Skeletal muscle satellite cell (primary cell): ENCODE measurements around the gene TMEM242.

ENCODE experiments used
- H3K27me3 ChIP-seq: 2 replicates; pipeline ENCODE4 v1.7.0; 2013; ENCODE audit warnings: low read length; ENCODE audit not compliant: control insufficient read depth, insufficient read depth
- H3K36me3 ChIP-seq: 2 replicates; pipeline ENCODE4 v1.7.0; 2013; ENCODE audit warnings: mild to moderate bottlenecking, control low read depth, low read length; ENCODE audit not compliant: insufficient read depth
- H3K4me1 ChIP-seq: 2 replicates; pipeline ENCODE4 v1.7.0; 2013; ENCODE audit warnings: low read length; ENCODE audit not compliant: control insufficient read depth, insufficient read depth
- H3K4me2 ChIP-seq: 2 replicates; pipeline ENCODE4 v1.7.0; 2013; ENCODE audit warnings: mild to moderate bottlenecking, low read length
- H3K4me3 ChIP-seq: 2 replicates; pipeline ENCODE4 v1.7.0; 2013; ENCODE audit warnings: low read length
- H3K9ac ChIP-seq: 2 replicates; pipeline ENCODE4 v1.7.0; 2013; ENCODE audit warnings: mild to moderate bottlenecking, low read depth, low read length, moderate library complexity
- H3K9me3 ChIP-seq: replicated peaks from 2 replicates; pipeline ENCODE4 v1.7.0; 2013; ENCODE audit warnings: mild to moderate bottlenecking, control low read depth, low read length

TMEM242 gene

GRCh38 chr6:157267654-157268053 lies 55.7 kb downstream of the TMEM242 start:
- H3K4me2 ChIP-seq = no peak overlapping the region
- H3K9ac ChIP-seq = no peak overlapping the region
- peaks cover 11% of the 10 kb centered on the region for H3K4me1 ChIP-seq
- H3K4me3 ChIP-seq = no peak overlapping the region
- no peaks in the 10 kb centered on the region for H3K36me3 ChIP-seq
- H3K27me3 ChIP-seq = no peaks in the 10 kb centered on the region
- H3K9me3 ChIP-seq = no peaks in the 10 kb centered on the region

- no peak overlapping the region for H3K4me3 ChIP-seq
- no peaks in the 10 kb centered on the region for H3K27me3 ChIP-seq
- H3K4me1 ChIP-seq = peaks cover 11% of the 10 kb centered on the region
- H3K9me3 ChIP-seq = no peaks in the 10 kb centered on the region
- no peak overlapping the region for H3K4me2 ChIP-seq
- H3K9ac ChIP-seq = no peak overlapping the region
- H3K36me3 ChIP-seq = no peaks in the 10 kb centered on the region
Measured at GRCh38 chr6:157267109-157267611, 56.2 kb downstream of the TMEM242 start.

- no peaks in the 10 kb centered on the region for H3K27me3 ChIP-seq
- no peak overlapping the region for H3K4me3 ChIP-seq
- no peak overlapping the region for H3K9ac ChIP-seq
- H3K9me3 ChIP-seq = no peaks in the 10 kb centered on the region
- H3K4me1 ChIP-seq = peaks cover 11% of the 10 kb centered on the region
- H3K4me2 ChIP-seq = no peak overlapping the region
- H3K36me3 ChIP-seq = no peaks in the 10 kb centered on the region
Measured at GRCh38 chr6:157266274-157267101, 56.8 kb downstream of the TMEM242 start.

GRCh38 chr6:157265635-157266034 lies 57.7 kb downstream of the TMEM242 start:
- Histone ChIP-seq H3K36me3 (no peaks in the 10 kb centered on the region), H3K4me1 (peaks cover 11% of the 10 kb centered on the region), H3K4me3 (no peak overlapping the region), H3K9me3 (no peaks in the 10 kb centered on the region), H3K27me3 (peaks cover 4% of the 10 kb centered on the region), H3K4me2 (no peak overlapping the region), H3K9ac (no peak overlapping the region)

GRCh38 chr6:157265186-157265585 lies 58.1 kb downstream of the TMEM242 start:
- H3K9me3 ChIP-seq = no peaks in the 10 kb centered on the region
- no peak overlapping the region for H3K4me3 ChIP-seq
- no peak overlapping the region for H3K9ac ChIP-seq
- no peak overlapping the region for H3K4me2 ChIP-seq
- peaks cover 11% of the 10 kb centered on the region for H3K4me1 ChIP-seq
- no peaks in the 10 kb centered on the region for H3K36me3 ChIP-seq
- H3K27me3 ChIP-seq = peaks cover 6% of the 10 kb centered on the region

- H3K4me2 ChIP-seq = no peak overlapping the region
- H3K27me3 ChIP-seq = peaks cover 6% of the 10 kb centered on the region
- peaks cover 11% of the 10 kb centered on the region for H3K4me1 ChIP-seq
- no peak overlapping the region for H3K9ac ChIP-seq
- H3K36me3 ChIP-seq = no peaks in the 10 kb centered on the region
- no peaks in the 10 kb centered on the region for H3K9me3 ChIP-seq
- no peak overlapping the region for H3K4me3 ChIP-seq
Measured at GRCh38 chr6:157264701-157265100, 58.6 kb downstream of the TMEM242 start.

GRCh38 chr6:157263881-157264397 lies 59.4 kb downstream of the TMEM242 start:
- Histone ChIP-seq H3K27me3 (peaks cover 8% of the 10 kb centered on the region), H3K9me3 (no peaks in the 10 kb centered on the region), H3K4me2 (no peak overlapping the region), H3K36me3 (no peaks in the 10 kb centered on the region), H3K4me1 (peaks cover 4% of the 10 kb centered on the region), H3K4me3 (no peak overlapping the region), H3K9ac (no peak overlapping the region)

- Histone ChIP-seq H3K9me3 (no peaks in the 10 kb centered on the region), H3K9ac (no peak overlapping the region), H3K4me3 (no peak overlapping the region), H3K4me1 (no peaks in the 10 kb centered on the region), H3K27me3 (peaks cover 8% of the 10 kb centered on the region), H3K4me2 (no peak overlapping the region), H3K36me3 (no peaks in the 10 kb centered on the region)
Measured at GRCh38 chr6:157263146-157263545, 60.2 kb downstream of the TMEM242 start.

- Histone ChIP-seq H3K9me3 (no peaks in the 10 kb centered on the region), H3K4me2 (no peak overlapping the region), H3K27me3 (peaks cover 16% of the 10 kb centered on the region), H3K4me1 (no peaks in the 10 kb centered on the region), H3K4me3 (no peak overlapping the region), H3K36me3 (no peaks in the 10 kb centered on the region), H3K9ac (no peak overlapping the region)
Measured at GRCh38 chr6:157261606-157262005, 61.7 kb downstream of the TMEM242 start.

- Histone ChIP-seq H3K9me3 (no peaks in the 10 kb centered on the region), H3K4me2 (no peak overlapping the region), H3K4me3 (no peak overlapping the region), H3K4me1 (no peaks in the 10 kb centered on the region), H3K9ac (no peak overlapping the region), H3K27me3 (peaks cover 23% of the 10 kb centered on the region), H3K36me3 (no peaks in the 10 kb centered on the region)
Measured at GRCh38 chr6:157260735-157261410, 62.4 kb downstream of the TMEM242 start.

GRCh38 chr6:157259443-157259842 lies 63.9 kb downstream of the TMEM242 start:
- no peaks in the 10 kb centered on the region for H3K9me3 ChIP-seq
- no peaks in the 10 kb centered on the region for H3K36me3 ChIP-seq
- H3K27me3 ChIP-seq = peaks cover 37% of the 10 kb centered on the region
- no peak overlapping the region for H3K9ac ChIP-seq
- no peaks in the 10 kb centered on the region for H3K4me1 ChIP-seq
- H3K4me2 ChIP-seq = no peak overlapping the region
- H3K4me3 ChIP-seq = no peak overlapping the region
